A549 (cell line): ENCODE results near the gene FSTL4. TPM values are rescaled to one million over a fixed set of nuclear protein-coding genes. Genes with fewer than 3 reads are reported as not detected.

Source experiments
- ATAC-seq, 2 experiments: fragments of 200-7000 bp in 1 of 2; fragments of >200 bp in 1 of 2; cut with Nextera tagmentation in 1 of 2; cut with Tn5 transposase in 1 of 2; 3 replicates each; pipeline versions ENCODE4 v1.8.0 to v1.9.1; 2018 to 2020; ENCODE audit warnings: mild to moderate bottlenecking in 1 of 2, moderate library complexity in 1 of 2
- CTCF ChIA-PET: fragments of 300-600 bp; sonication (Branson Sonifier 250); formaldehyde crosslinking; extraction: SDS; loops from one replicate; lab custom pipeline; 2021; ENCODE audit warnings: antibody characterized with exemption, inconsistent platforms; lab: Yijun Ruan, JAX
- POLR2A ChIA-PET: fragments of 350-600 bp; formaldehyde crosslinking; extraction: SDS; loops from one replicate; lab custom pipeline; 2021; ENCODE audit warnings: antibody characterized with exemption, inconsistent platforms; lab: Yijun Ruan, JAX
- DNase-seq, 2 experiments: peaks; one replicate each; pipeline versions ENCODE4 v3.0.0 to v3.0.0-alpha.2; 2011 to 2016; ENCODE audit warnings: low read depth in 1 of 2, low spot score in 1 of 2
- FAIRE-seq: peaks from 2 replicates; lab custom pipeline; 2011; peaks lifted over from hg19 to GRCh38; lab: Jason Lieb, UNC
- H3K27ac ChIP-seq, 2 experiments: fragments of >200 bp; sonication (Bioruptor Twin); formaldehyde crosslinking; 3 replicates each; pipeline ENCODE4 v1.5.1; 2016 to 2017
- H3K4me1 ChIP-seq: fragments of >200 bp; sonication (Bioruptor Twin); formaldehyde crosslinking; 3 replicates; pipeline ENCODE4 v1.6.1; 2016
- H3K4me2 ChIP-seq: fragments of >200 bp; sonication (Bioruptor Twin); formaldehyde crosslinking; 3 replicates; pipeline ENCODE4 v1.6.1; 2016
- H3K4me3 ChIP-seq: fragments of >200 bp; sonication (Bioruptor Twin); formaldehyde crosslinking; 3 replicates; pipeline ENCODE4 v1.5.1; 2016
- H3K9me3 ChIP-seq: fragments of >200 bp; sonication (Bioruptor Twin); formaldehyde crosslinking; 3 replicates; pipeline ENCODE4 v1.6.1; 2016
- BHLHE40 ChIP-seq: IDR thresholded peaks from 2 replicates; pipeline ENCODE4 v1.6.1; 2012; ENCODE audit warnings: low read depth, low read length, inconsistent platforms
- CBX2 ChIP-seq: fragments of 200-600 bp; sonication (generic); IDR thresholded peaks from 2 replicates; pipeline ENCODE4 v1.6.1; 2016; ENCODE audit warnings: low read depth, mild to moderate bottlenecking, borderline replicate concordance
- FOSB ChIP-seq: fragments of 250-450 bp; sonication (Bioruptor Pico); IDR thresholded peaks from 2 replicates; pipeline ENCODE4 v1.5.0; 2020; ENCODE audit warnings: mild to moderate bottlenecking, moderate library complexity
- HOXB5 ChIP-seq: fragments of 250-450 bp; sonication (Bioruptor Pico); IDR thresholded peaks from 2 replicates; pipeline ENCODE4 v1.5.0; 2020; ENCODE audit warnings: mild to moderate bottlenecking, moderate library complexity
- JUNB ChIP-seq: fragments of >200 bp; sonication (Bioruptor Twin); formaldehyde crosslinking; IDR thresholded peaks from 2 replicates; pipeline ENCODE4 v1.6.1; 2016
- KDM1A ChIP-seq: fragments of 200-600 bp; sonication (generic); IDR thresholded peaks from 2 replicates; pipeline ENCODE4 v1.6.1; 2016; ENCODE audit warnings: low read depth, mild to moderate bottlenecking
- KDM5A ChIP-seq: fragments of 200-600 bp; sonication (generic); IDR thresholded peaks from 2 replicates; pipeline ENCODE4 v1.6.1; 2016; ENCODE audit warnings: antibody characterized with exemption, mild to moderate bottlenecking
- MAZ ChIP-seq: fragments of 150-350 bp; IDR thresholded peaks from 2 replicates; pipeline ENCODE4 v1.6.1; 2014; ENCODE audit warnings: antibody characterized with exemption, low read depth, low read length, borderline replicate concordance
- MYC ChIP-seq: IDR thresholded peaks from 2 replicates; pipeline ENCODE4 v1.6.1; 2012; ENCODE audit warnings: mild to moderate bottlenecking, inconsistent platforms, low read length, improper control_type of control experiment, borderline replicate concordance
- PHF8 ChIP-seq: fragments of 200-600 bp; sonication (generic); IDR thresholded peaks from 2 replicates; pipeline ENCODE4 v1.6.1; 2016; ENCODE audit warnings: low read depth, mild to moderate bottlenecking, antibody characterized with exemption, moderate library complexity, borderline replicate concordance
- POLR2A ChIP-seq: IDR thresholded peaks from 2 replicates; pipeline ENCODE4 v1.6.1; 2012; ENCODE audit warnings: mild to moderate bottlenecking, low read length
- RAD21 ChIP-seq, 2 experiments: fragments of >200 bp in 1 of 2; sonication (Bioruptor Twin) in 1 of 2; formaldehyde crosslinking in 1 of 2; IDR thresholded peaks in 1 of 2; conservative IDR thresholded peaks in 1 of 2; 2 replicates in 1 of 2; 3 replicates in 1 of 2; pipeline ENCODE4 v1.6.1; 2012 to 2018; ENCODE audit warnings: inconsistent platforms in 1 of 2
- RARB ChIP-seq: fragments of 250-450 bp; sonication (Bioruptor Pico); IDR thresholded peaks from 2 replicates; pipeline ENCODE4 v1.8.0; 2021; ENCODE audit warnings: mild to moderate bottlenecking, moderate library complexity
- RCOR1 ChIP-seq: fragments of 150-350 bp; IDR thresholded peaks from 2 replicates; pipeline ENCODE4 v1.6.1; 2014; ENCODE audit warnings: antibody characterized with exemption, low read length, low read depth
- RFX5 ChIP-seq: fragments of 450-650 bp; IDR thresholded peaks from 2 replicates; pipeline ENCODE4 v1.7.1; 2014; ENCODE audit warnings: antibody characterized with exemption, mild to moderate bottlenecking, moderate library complexity
- RNF2 ChIP-seq: fragments of 200-600 bp; sonication (generic); IDR thresholded peaks from 2 replicates; pipeline ENCODE4 v1.6.1; 2016; ENCODE audit warnings: low read depth, mild to moderate bottlenecking, antibody characterized with exemption, moderate library complexity, borderline replicate concordance
- TP53 ChIP-seq: fragments of 250-450 bp; sonication (Bioruptor Pico); IDR thresholded peaks from 2 replicates; pipeline ENCODE4 v1.5.0; 2021; ENCODE audit warnings: mild to moderate bottlenecking, moderate library complexity
- WGBS: methylation state at CpG from one replicate; pipeline ENCODE4 v1.1.6; 2017; ENCODE audit errors: missing lambda C conversion rate; 5-methylcytosine and 5-hydroxymethylcytosine counted together
- polyA plus RNA-seq, 4 experiments: library from polyadenylated mRNA; depleted of rRNA in 3 of 4; stranded (reverse); fragments of >200 nt; fragmentation: RNase III in 1 of 4; extraction: RNeasy Plus Mini Kit Qiagen cat#74134 plus additional on column Dnase treatment in 1 of 4; gene quantifications; 2 replicates in 3 of 4; 3 replicates in 1 of 4; pipeline ENCODE4 v1.2.3, GENCODE V29; 2011 to 2017
- TF ChIP-seq, protein P1 (sequence below): fragments of 450-650 bp; IDR thresholded peaks from 2 replicates; pipeline ENCODE4 v1.6.1; 2014; ENCODE audit warnings: antibody characterized with exemption
- TF ChIP-seq, protein P2 (sequence below): fragments of 150-350 bp; IDR thresholded peaks from 2 replicates; pipeline ENCODE4 v1.6.1; 2014; ENCODE audit warnings: low read depth, mild to moderate bottlenecking, low read length
- TF ChIP-seq, protein P3 (sequence below): IDR thresholded peaks from 2 replicates; pipeline ENCODE4 v1.6.1; 2012; ENCODE audit warnings: low read depth, borderline replicate concordance

FSTL4 gene
- polyA plus RNA-seq, 2 of the 4 experiments (the other 2 are of a cell fraction) = 1.6 to 1.8 TPM

DNA sequence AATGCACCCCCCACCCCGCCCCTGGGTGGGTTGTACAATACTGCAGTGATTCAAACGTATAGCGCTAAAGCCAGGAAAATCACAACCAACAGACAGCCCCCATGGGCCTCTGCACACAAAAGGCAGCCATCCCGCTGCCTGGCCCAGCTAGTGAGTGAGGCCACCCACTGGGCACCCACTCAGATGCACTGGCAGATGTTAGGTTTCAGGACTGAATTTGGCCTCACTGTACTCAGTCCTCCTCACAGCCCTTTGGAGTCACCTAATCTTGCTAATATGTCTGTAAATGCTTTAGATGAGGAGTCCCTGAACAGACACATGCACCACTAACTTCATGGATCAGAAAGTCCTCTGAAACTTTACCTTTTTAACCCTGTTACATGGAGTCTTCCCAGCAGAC is 87.7 kb downstream of the FSTL4 start:
- CTCF ChIA-PET = interaction anchor here (0.9 to 3.5 kb wide), 3 partner anchors 9 to 344 kb away, joined by 3 to 8 read pairs (median 6); no protein-coding TSS in a partner anchor
- FAIRE-seq (no peak), ATAC-seq (no peak), DNase-seq (no peak)
- TF ChIP-seq MYC (no peak), RFX5 (no peak), HOXB5 (CRISPR knock-in tag) (no peak), PHF8 (no peak), RCOR1 (no peak), RARB (CRISPR knock-in tag) (no peak), KDM5A (no peak), JUNB (no peak), FOSB (no peak), POLR2A (no peak), BHLHE40 (no peak), TP53 (CRISPR knock-in tag) (no peak)
- TF ChIP-seq, protein P1, sequence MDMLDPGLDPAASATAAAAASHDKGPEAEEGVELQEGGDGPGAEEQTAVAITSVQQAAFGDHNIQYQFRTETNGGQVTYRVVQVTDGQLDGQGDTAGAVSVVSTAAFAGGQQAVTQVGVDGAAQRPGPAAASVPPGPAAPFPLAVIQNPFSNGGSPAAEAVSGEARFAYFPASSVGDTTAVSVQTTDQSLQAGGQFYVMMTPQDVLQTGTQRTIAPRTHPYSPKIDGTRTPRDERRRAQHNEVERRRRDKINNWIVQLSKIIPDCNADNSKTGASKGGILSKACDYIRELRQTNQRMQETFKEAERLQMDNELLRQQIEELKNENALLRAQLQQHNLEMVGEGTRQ = no peak
- TF ChIP-seq, protein P2, sequence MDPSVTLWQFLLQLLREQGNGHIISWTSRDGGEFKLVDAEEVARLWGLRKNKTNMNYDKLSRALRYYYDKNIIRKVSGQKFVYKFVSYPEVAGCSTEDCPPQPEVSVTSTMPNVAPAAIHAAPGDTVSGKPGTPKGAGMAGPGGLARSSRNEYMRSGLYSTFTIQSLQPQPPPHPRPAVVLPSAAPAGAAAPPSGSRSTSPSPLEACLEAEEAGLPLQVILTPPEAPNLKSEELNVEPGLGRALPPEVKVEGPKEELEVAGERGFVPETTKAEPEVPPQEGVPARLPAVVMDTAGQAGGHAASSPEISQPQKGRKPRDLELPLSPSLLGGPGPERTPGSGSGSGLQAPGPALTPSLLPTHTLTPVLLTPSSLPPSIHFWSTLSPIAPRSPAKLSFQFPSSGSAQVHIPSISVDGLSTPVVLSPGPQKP = no peak
- 76% methylated on average over 4 of the region's 4 CpGs for WGBS
- H3K4me2 ChIP-seq = no peak overlapping the region
- H3K4me1 ChIP-seq = no peaks in the 10 kb centered on the region
- no peak overlapping the region for H3K27ac ChIP-seq
- POLR2A ChIA-PET = no interaction called here
- H3K9me3 ChIP-seq = no peaks in the 10 kb centered on the region
- H3K4me3 ChIP-seq = no peak overlapping the region

DNA sequence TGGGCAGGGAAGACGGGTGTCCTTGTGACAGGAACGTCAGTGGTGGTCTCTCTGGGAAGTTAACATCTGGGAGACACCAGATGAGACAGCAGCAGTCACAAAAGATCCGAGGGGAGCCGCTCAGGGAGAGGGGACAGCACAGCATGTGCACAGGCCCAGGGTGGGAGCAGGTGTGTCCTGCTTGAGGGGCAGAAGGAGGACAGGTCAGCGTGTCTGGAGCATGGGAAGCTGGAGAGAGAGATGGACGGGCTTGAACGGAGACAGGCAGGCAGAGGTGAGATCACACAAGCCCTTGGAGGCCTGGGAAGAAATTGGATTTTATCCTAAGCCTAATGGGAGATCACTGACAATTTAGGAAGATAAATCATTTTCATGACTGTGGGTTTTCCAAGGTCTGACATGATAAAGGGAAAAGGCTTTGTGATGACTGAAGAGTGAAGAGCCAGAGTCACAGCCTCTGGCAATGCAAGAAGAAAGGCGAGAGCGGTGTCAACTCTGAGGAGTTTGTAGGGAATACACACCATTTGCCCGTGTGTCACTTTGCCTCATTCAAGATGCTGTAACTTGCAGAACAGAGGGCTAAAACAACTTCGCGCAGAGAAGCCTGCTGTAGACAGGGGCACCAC is 88.3 kb downstream of the FSTL4 start:
- H3K4me2 ChIP-seq = no peak overlapping the region
- no peak overlapping the region for H3K27ac ChIP-seq
- ATAC-seq (no peak), DNase-seq (no peak), FAIRE-seq (no peak)
- CTCF ChIA-PET = interaction anchor here (1.9 kb wide), 1 partner anchor 345 kb away, joined by 6 read pairs; no protein-coding TSS in a partner anchor
- POLR2A ChIA-PET = no interaction called here
- TF ChIP-seq MAZ = no peak
- TF ChIP-seq, protein P3, sequence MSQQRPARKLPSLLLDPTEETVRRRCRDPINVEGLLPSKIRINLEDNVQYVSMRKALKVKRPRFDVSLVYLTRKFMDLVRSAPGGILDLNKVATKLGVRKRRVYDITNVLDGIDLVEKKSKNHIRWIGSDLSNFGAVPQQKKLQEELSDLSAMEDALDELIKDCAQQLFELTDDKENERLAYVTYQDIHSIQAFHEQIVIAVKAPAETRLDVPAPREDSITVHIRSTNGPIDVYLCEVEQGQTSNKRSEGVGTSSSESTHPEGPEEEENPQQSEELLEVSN = no peak
- TF ChIP-seq RNF2 = no peak
- TF ChIP-seq CBX2 = no peak
- no peak for TF ChIP-seq RARB (CRISPR knock-in tag)
- 65% methylated on average over 12 of the region's 12 CpGs for WGBS
- no peak overlapping the region for H3K4me3 ChIP-seq
- no peaks in the 10 kb centered on the region for H3K4me1 ChIP-seq
- H3K9me3 ChIP-seq = no peaks in the 10 kb centered on the region

DNA sequence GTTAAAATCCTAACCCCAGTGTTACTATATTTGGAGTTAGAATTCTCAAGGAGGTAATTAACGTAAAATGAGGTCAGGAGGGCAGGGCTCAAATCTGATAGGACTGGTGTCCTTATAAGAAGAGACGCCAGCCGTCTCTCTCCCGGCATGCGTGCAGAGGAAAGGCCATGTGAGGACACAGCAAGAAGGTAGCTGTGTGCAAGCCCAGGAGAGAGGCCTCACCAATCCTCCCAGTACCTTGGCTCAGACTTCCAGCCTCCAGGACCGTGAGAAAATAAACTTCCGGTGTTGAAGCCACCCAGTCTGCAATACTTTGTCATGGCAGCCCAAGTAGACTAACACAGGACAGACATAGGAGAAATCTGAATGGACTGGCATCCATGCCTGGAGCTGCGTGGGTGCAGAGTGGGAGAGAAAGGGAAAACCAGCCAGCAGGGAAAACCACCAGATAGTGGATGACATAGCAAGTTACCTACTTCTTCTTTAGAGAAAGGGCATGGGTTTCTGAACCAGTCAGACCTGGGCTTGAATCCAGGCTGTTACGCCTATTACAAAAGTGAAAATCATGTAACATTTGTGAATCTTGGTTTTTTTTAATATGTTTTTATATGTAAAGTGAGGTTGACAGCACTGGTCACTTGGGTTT is 89.2 kb downstream of the FSTL4 start:
- FAIRE-seq (no peak), ATAC-seq (no peak), DNase-seq (no peak)
- Histone ChIP-seq H3K4me1 (no peaks in the 10 kb centered on the region), H3K4me2 (no peak overlapping the region), H3K4me3 (no peak overlapping the region), H3K9me3 (no peaks in the 10 kb centered on the region), H3K27ac (no peak overlapping the region)
- ChIA-PET POLR2A (no interaction called here), CTCF (interaction anchor here (1.9 kb wide), 1 partner anchor 99 kb away, joined by 6 read pairs; no protein-coding TSS in a partner anchor)
- TF ChIP-seq RAD21 (conservative IDR thresholded peaks at IDR 0.05 in 1 of 2, IDR thresholded peaks at IDR 0.05 in 1 of 2) (no peak), RARB (CRISPR knock-in tag) (no peak), TP53 (CRISPR knock-in tag) (no peak), KDM1A (no peak)
- WGBS = 62% methylated on average over 9 of the region's 9 CpGs
